Stimulated activated naive B cell treated with anti-CD40 and anti-IgM and Interleukin-4, amounts not matched to agents 10 μg/mL and 1 μg/mL and 100 μg/mL, for 72 hours (primary cell): ENCODE results near the gene WDR49.
A peak's percentile ranks its signal among the peaks of the same experiment; 100 is the strongest.

Experiments used
- ATAC-seq, 2 donors: fragments of 150-1000 bp; cut with Tn5 transposase; replicated peaks; 2 replicates each; pipeline ENCODE4 v1.10.0; 2021; ENCODE audit warnings: moderate library complexity in 1 of 2
- DNase-seq: peaks from one replicate; pipeline ENCODE4 v3.0.0; 2021
- H3K27ac Mint-ChIP-seq: one replicate; pipeline ENCODE4 v1.8.0; 2022; ENCODE audit warnings: mild to moderate bottlenecking, mixed read lengths
- H3K27me3 Mint-ChIP-seq, 2 donors: one replicate each; pipeline ENCODE4 v1.8.0; 2022; ENCODE audit warnings: mixed read lengths in 2 of 2
- H3K36me3 Mint-ChIP-seq, 2 donors: one replicate each; pipeline ENCODE4 v1.8.0; 2022; ENCODE audit warnings: mixed read lengths in 2 of 2, mild to moderate bottlenecking in 1 of 2
- H3K4me1 Mint-ChIP-seq, 2 donors: one replicate each; pipeline ENCODE4 v1.8.0; 2022; ENCODE audit warnings: mixed read lengths in 2 of 2, mild to moderate bottlenecking in 1 of 2
- H3K4me3 Mint-ChIP-seq, 2 donors: one replicate each; pipeline ENCODE4 v1.8.0; 2022; ENCODE audit warnings: mild to moderate bottlenecking in 2 of 2, mixed read lengths in 2 of 2, moderate library complexity in 1 of 2
- H3K9me3 Mint-ChIP-seq, 2 donors: one replicate each; pipeline ENCODE4 v1.8.0; 2022; ENCODE audit warnings: mixed read lengths in 2 of 2, mild to moderate bottlenecking in 1 of 2

WDR49 gene

GRCh38 chr3:167450675-167451074 is 203.1 kb downstream of the WDR49 start:
- Mint-ChIP-seq H3K9me3 (no peaks in the 10 kb centered on the region), H3K27ac (no peak overlapping the region), H3K4me3 (no peak overlapping the region), H3K27me3 (no peaks in the 10 kb centered on the region), H3K4me1 (peaks cover 3 to 6% of the 10 kb centered on the region in 2 donors), H3K36me3 (no peaks in the 10 kb centered on the region)
- ATAC-seq (no peak), DNase-seq (no peak)

GRCh38 chr3:167450195-167450594 is 203.5 kb downstream of the WDR49 start:
- Mint-ChIP-seq H3K4me3 (no peak overlapping the region), H3K36me3 (no peaks in the 10 kb centered on the region), H3K4me1 (peaks cover 3 to 6% of the 10 kb centered on the region in 2 donors), H3K27me3 (no peaks in the 10 kb centered on the region), H3K27ac (no peak overlapping the region), H3K9me3 (no peaks in the 10 kb centered on the region)
- no peak for DNase-seq
- peak; percentile 85 to 92 for ATAC-seq

- Mint-ChIP-seq H3K36me3 (no peaks in the 10 kb centered on the region), H3K9me3 (no peaks in the 10 kb centered on the region), H3K4me1 (peaks cover 3 to 6% of the 10 kb centered on the region in 2 donors), H3K27ac (no peak overlapping the region), H3K27me3 (no peaks in the 10 kb centered on the region), H3K4me3 (no peak overlapping the region)
- ATAC-seq (no peak), DNase-seq (no peak)
These were observed 208.3 kb downstream of the WDR49 start for GRCh38 chr3:167445491-167445890.

DNA sequence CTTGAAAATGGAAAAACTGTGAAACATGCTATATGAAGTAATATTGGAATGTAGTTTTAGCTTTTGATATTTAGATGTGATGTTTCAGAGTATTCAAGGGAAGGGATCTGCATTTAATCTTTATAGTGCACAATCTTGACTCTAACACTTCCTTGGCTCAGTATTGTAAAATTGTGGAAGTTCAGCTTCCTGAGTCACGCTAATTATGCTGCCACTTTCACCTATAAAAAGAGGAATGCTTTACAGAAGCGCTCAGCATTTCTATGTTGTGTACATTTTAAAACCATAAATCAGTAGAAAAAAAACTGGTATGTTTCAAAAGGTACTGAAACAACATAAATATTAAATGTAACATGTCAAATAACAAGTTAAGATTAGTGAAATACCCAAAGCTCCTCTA is 212.5 kb downstream of the WDR49 start:
- H3K27ac Mint-ChIP-seq: no peak overlapping the region
- DNase-seq (no peak), ATAC-seq (no peak)
- H3K36me3 Mint-ChIP-seq: no peaks in the 10 kb centered on the region
- H3K27me3 Mint-ChIP-seq: no peaks in the 10 kb centered on the region
- H3K9me3 Mint-ChIP-seq: no peaks in the 10 kb centered on the region
- no peaks in the 10 kb centered on the region for H3K4me1 Mint-ChIP-seq
- no peak overlapping the region for H3K4me3 Mint-ChIP-seq

- Mint-ChIP-seq H3K27me3 (no peaks in the 10 kb centered on the region), H3K36me3 (no peaks in the 10 kb centered on the region), H3K9me3 (no peaks in the 10 kb centered on the region), H3K4me1 (no peaks in the 10 kb centered on the region), H3K27ac (no peak overlapping the region), H3K4me3 (no peak overlapping the region)
- ATAC-seq (no peak), DNase-seq (no peak)
These were observed 216.2 kb downstream of the WDR49 start for GRCh38 chr3:167437428-167438139.
